Measurements from ENCODE around the gene IQGAP2. TPM values are rescaled to one million over a fixed set of nuclear protein-coding genes. Genes with fewer than 3 reads are reported as not detected.

The IQGAP2 gene
- total and polyA plus RNA-seq, 9 of the 15 experiments (the other 6 are each of a cell fraction or from before 2014, with no cell fraction given): 8.7 to 23.2 (median 17.4) TPM

GRCh38 chr5:76657683-76658311, 254.7 kb downstream of the IQGAP2 start (continued):
- TF ChIP-seq MGA (IDR thresholded peaks at IDR 0.05): peak; percentile 41; the same call in 1 of the 2 replicates
- TF ChIP-seq FOXA1 (IDR thresholded peaks at IDR 0.05; ENCODE audit: borderline replicate concordance): no peak
- 0 out of 2 replicates have a peak, but pooled peaks have one; percentile 36 for TF ChIP-seq ZNF354B (CRISPR knock-in tag; IDR thresholded peaks at IDR 0.05)
- no peak for TF ChIP-seq KAT7 (CRISPR knock-in tag; IDR thresholded peaks at IDR 0.05; ENCODE audit: borderline replicate concordance)
- TF ChIP-seq ETV6 (IDR thresholded peaks at IDR 0.05; ENCODE audit: borderline replicate concordance in 1 of 2, low read depth in 2 of 2, low read length in 1 of 2): peak; percentile 64 to 96; a peak in 3 of 4 replicates
- no peak for TF ChIP-seq ETV6 (CRISPR knock-in tag; IDR thresholded peaks at IDR 0.05; ENCODE audit: borderline replicate concordance)
- TF ChIP-seq POLR2H (tag; IDR thresholded peaks at IDR 0.05; ENCODE audit: low read depth): peak; percentile 35
- TF ChIP-seq RNF2 (IDR thresholded peaks at IDR 0.05): peak; percentile 86
- TF ChIP-seq ZBTB2 (IDR thresholded peaks at IDR 0.05): peak; percentile 69; the same call in 1 of the 2 replicates
- peak; percentile 51; the same call in 1 of the 2 replicates for TF ChIP-seq ESRRA (IDR thresholded peaks at IDR 0.05; ENCODE audit: borderline replicate concordance, low read depth)
